H1 (cell line): ENCODE data around the gene NUP42.

Source experiments
- CEBPB ChIP-seq: IDR thresholded peaks from 2 replicates; pipeline ENCODE4 v1.6.1; 2012; ENCODE audit warnings: low read depth, low read length
- EGR1 ChIP-seq: IDR thresholded peaks from 2 replicates; pipeline ENCODE4 v1.6.1; 2011; ENCODE audit warnings: low read depth, low read length, borderline replicate concordance
- JUND ChIP-seq: IDR thresholded peaks from 2 replicates; pipeline ENCODE4 v1.6.1; 2011; ENCODE audit warnings: mild to moderate bottlenecking, improper control_type of control experiment, low read length
- KDM1A ChIP-seq: fragments of 200-600, 300-600 bp; sonication (generic); IDR thresholded peaks from 2 replicates; pipeline ENCODE4 v1.7.1; 2016; ENCODE audit warnings: mild to moderate bottlenecking, low read length, borderline replicate concordance
- KDM4A ChIP-seq: IDR thresholded peaks from one replicate; pipeline ENCODE4 v1.7.1; 2012; ENCODE audit warnings: low read depth, mild to moderate bottlenecking, moderate library complexity, low read length, inconsistent platforms; ENCODE audit not compliant: severe bottlenecking
- NRF1 ChIP-seq: IDR thresholded peaks from 2 replicates; pipeline ENCODE4 v1.6.1; 2011; ENCODE audit warnings: mild to moderate bottlenecking, low read depth, low read length, improper control_type of control experiment
- POLR2A ChIP-seq, 2 experiments: IDR thresholded peaks; 1 replicate in 1 of 2; 2 replicates in 1 of 2; pipeline ENCODE4 v1.6.1; 2011; ENCODE audit warnings: low read depth in 2 of 2, low read length in 2 of 2, mild to moderate bottlenecking in 2 of 2; ENCODE audit errors: control extremely low read depth in 1 of 2
- POLR2AphosphoS5 ChIP-seq: IDR thresholded peaks from 2 replicates; pipeline ENCODE4 v1.6.1; 2011; ENCODE audit warnings: low read depth, low read length
- RXRA ChIP-seq: IDR thresholded peaks from 2 replicates; pipeline ENCODE4 v1.6.1; 2011; ENCODE audit warnings: low read depth, mild to moderate bottlenecking, low read length, moderate library complexity; ENCODE audit not compliant: insufficient read depth
- SP2 ChIP-seq: IDR thresholded peaks from 2 replicates; pipeline ENCODE4 v1.6.1; 2012; ENCODE audit warnings: mild to moderate bottlenecking, low read length, inconsistent platforms
- ZNF274 ChIP-seq: IDR thresholded peaks from 2 replicates; pipeline ENCODE4 v1.7.0; 2012; ENCODE audit warnings: low read length, borderline replicate concordance; ENCODE audit errors: extremely low read depth
- TF ChIP-seq, protein P1 (sequence below), 3 experiments: IDR thresholded peaks; 1 replicate in 2 of 3; 2 replicates in 1 of 3; pipeline versions ENCODE4 v1.5.1 to v1.6.1; 2011; ENCODE audit warnings: low read length in 3 of 3, mild to moderate bottlenecking in 3 of 3, inconsistent platforms in 2 of 3, low read depth in 1 of 3, moderate library complexity in 1 of 3; ENCODE audit not compliant: insufficient read depth in 1 of 3; ENCODE audit errors: control extremely low read depth in 1 of 3
- TF ChIP-seq, protein P2 (sequence below): IDR thresholded peaks from 2 replicates; pipeline ENCODE4 v1.6.1; 2011; ENCODE audit warnings: low read depth, mild to moderate bottlenecking, low read length; ENCODE audit not compliant: insufficient read depth

DNA sequence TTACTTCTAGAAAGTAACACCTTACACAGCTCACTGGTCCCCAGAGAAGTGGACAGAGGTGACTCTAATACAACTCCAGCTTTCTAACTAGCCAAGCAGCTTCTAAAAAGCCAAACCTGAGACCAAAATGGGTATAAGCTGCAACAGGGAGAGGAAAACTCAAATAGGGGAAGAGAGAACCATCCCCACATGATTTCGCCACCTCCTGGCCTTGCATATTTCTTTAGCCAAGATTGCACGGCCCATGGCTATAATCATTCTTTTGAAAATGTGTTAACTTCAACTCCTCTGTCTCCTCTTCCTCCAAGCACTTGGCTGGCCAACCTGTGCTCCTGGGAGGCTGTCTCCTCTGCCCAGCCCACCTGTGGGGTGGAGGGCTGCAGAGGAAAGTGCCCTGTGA, 28.7 kb downstream of the NUP42 start:
- TF ChIP-seq SP2 = no peak
- TF ChIP-seq JUND = no peak
- no peak for TF ChIP-seq KDM4A
- TF ChIP-seq, protein P1, sequence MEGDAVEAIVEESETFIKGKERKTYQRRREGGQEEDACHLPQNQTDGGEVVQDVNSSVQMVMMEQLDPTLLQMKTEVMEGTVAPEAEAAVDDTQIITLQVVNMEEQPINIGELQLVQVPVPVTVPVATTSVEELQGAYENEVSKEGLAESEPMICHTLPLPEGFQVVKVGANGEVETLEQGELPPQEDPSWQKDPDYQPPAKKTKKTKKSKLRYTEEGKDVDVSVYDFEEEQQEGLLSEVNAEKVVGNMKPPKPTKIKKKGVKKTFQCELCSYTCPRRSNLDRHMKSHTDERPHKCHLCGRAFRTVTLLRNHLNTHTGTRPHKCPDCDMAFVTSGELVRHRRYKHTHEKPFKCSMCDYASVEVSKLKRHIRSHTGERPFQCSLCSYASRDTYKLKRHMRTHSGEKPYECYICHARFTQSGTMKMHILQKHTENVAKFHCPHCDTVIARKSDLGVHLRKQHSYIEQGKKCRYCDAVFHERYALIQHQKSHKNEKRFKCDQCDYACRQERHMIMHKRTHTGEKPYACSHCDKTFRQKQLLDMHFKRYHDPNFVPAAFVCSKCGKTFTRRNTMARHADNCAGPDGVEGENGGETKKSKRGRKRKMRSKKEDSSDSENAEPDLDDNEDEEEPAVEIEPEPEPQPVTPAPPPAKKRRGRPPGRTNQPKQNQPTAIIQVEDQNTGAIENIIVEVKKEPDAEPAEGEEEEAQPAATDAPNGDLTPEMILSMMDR (IDR thresholded peaks at IDR 0.05; ENCODE audit: control extremely low read depth in 1 of 3, insufficient read depth in 1 of 3, low read depth in 1 of 3, low read length in 3 of 3) = no peak
- no peak for TF ChIP-seq RXRA
- TF ChIP-seq NRF1 = no peak
- TF ChIP-seq CEBPB = no peak
- no peak for TF ChIP-seq POLR2AphosphoS5
- TF ChIP-seq POLR2A (IDR thresholded peaks at IDR 0.05; ENCODE audit: control extremely low read depth in 1 of 2, low read depth in 2 of 2, low read length in 2 of 2) = no peak
- TF ChIP-seq ZNF274 = no peak
- TF ChIP-seq KDM1A = no peak
- TF ChIP-seq, protein P2, sequence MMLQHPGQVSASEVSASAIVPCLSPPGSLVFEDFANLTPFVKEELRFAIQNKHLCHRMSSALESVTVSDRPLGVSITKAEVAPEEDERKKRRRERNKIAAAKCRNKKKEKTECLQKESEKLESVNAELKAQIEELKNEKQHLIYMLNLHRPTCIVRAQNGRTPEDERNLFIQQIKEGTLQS = no peak
- no peak for TF ChIP-seq EGR1
